Measurements from ENCODE around the gene INPP5B.

Gene INPP5B

GRCh38 chr1:37946703-37947360 is at the start of gene INPP5B:
TSS of gene INPP5B (minus strand) at chr1:37947053. CDS start at chr1:37946308, 745 bp downstream.
- H3K4me3 ChIP-seq (ENCODE audit: low read depth, low read length), result peak within 1 kb of the TSS; percentile 96
- TF ChIP-seq CTCF (conservative IDR thresholded peaks at IDR 0.05; ENCODE audit: low read depth, low read length), result no peak
- DNase-seq (ENCODE audit: low read depth), result peak; percentile 95

- no peak for TF ChIP-seq CTCF (conservative IDR thresholded peaks at IDR 0.05; ENCODE audit: low read depth, low read length)
- peak overlapping the region; percentile 63 for H3K4me3 ChIP-seq (ENCODE audit: low read depth, low read length)
- DNase-seq (ENCODE audit: low read depth), result peak; percentile 85
These were observed 49.0 kb upstream of the INPP5B start for GRCh38 chr1:37995751-37996345.

- no peak for TF ChIP-seq CTCF (conservative IDR thresholded peaks at IDR 0.05; ENCODE audit: low read depth, low read length)
- peak overlapping the region; percentile 17 for H3K4me3 ChIP-seq (ENCODE audit: low read depth, low read length)
- DNase-seq (ENCODE audit: low read depth), result no peak
These were observed 48.2 kb upstream of the INPP5B start for GRCh38 chr1:37994886-37995566.

- DNase-seq (ENCODE audit: low read depth), result peak; percentile 53
- no peak for TF ChIP-seq CTCF (conservative IDR thresholded peaks at IDR 0.05; ENCODE audit: low read depth, low read length)
These were observed 42.6 kb upstream of the INPP5B start for GRCh38 chr1:37989361-37989930.

GRCh38 chr1:37987679-37988078 is 40.8 kb upstream of the INPP5B start:
- H3K4me3 ChIP-seq (ENCODE audit: low read depth, low read length), result no peak overlapping the region
- no peak for DNase-seq (ENCODE audit: low read depth)
- no peak for TF ChIP-seq CTCF (conservative IDR thresholded peaks at IDR 0.05; ENCODE audit: low read depth, low read length)

More at GRCh38 chr1:37989361-37989930, 42.6 kb upstream of the INPP5B start:
- H3K4me3 ChIP-seq (ENCODE audit: low read depth, low read length), result peak overlapping the region; percentile 98

GRCh38 chr1:37983546-37983945 is 36.7 kb upstream of the INPP5B start:
- no peak for TF ChIP-seq CTCF (conservative IDR thresholded peaks at IDR 0.05; ENCODE audit: low read depth, low read length)
- H3K4me3 ChIP-seq (ENCODE audit: low read depth, low read length), result no peak overlapping the region
- no peak for DNase-seq (ENCODE audit: low read depth)
